ENCODE results near the gene CAPRIN2.

Gene CAPRIN2

DNA sequence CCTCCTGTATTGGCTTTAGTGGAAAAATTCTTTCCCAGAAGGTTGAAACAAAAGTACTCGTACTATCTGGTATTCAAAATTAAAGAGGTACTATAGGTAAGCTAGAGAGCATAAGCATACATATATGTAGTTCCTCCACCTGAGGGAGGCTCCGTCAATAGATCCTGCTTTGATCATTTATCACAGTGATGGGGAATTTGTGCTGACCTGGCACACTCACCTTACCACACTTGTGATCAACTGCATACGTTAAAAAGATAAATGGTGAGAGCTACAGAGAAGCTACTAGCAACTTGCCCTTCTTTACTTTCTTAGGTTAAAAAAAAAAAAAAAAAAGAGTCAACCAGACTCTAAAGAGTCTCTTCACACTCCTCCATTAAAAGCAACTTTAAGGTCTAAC, 2.5 kb downstream of the CAPRIN2 start:
- peaks cover 18% of the 10 kb centered on the region; the same call in 1 of the 2 replicates for H3K4me1 ChIP-seq (ENCODE audit: low read length)
- H3K79me2 ChIP-seq (ENCODE audit: low read length), result peaks cover 12% of the 10 kb centered on the region; the same call in 1 of the 2 replicates
- DNase-seq, result no peak
- H3K36me3 ChIP-seq (replicated peaks; ENCODE audit: insufficient read depth, low read length), result no peaks in the 10 kb centered on the region
- TF ChIP-seq EZH2phosphoT487 (IDR thresholded peaks at IDR 0.05; ENCODE audit: low read length), result no peak
- no peak for TF ChIP-seq EZH2 (optimal IDR thresholded peaks at IDR 0.05; ENCODE audit: low read depth, low read length)
- TF ChIP-seq CTCF (IDR thresholded peaks at IDR 0.05; ENCODE audit: low read length), result no peak
- no peaks in the 10 kb centered on the region for H3K9me3 ChIP-seq (replicated peaks; ENCODE audit: insufficient read depth, low read length)
- H3K9ac ChIP-seq (ENCODE audit: low read length), result peak overlapping the region; percentile 3; the same call in 1 of the 2 replicates
- no peaks in the 10 kb centered on the region for H3K27me3 ChIP-seq (replicated peaks; ENCODE audit: insufficient read depth, low read length)
- no peak overlapping the region for H3K4me3 ChIP-seq (ENCODE audit: low read length)
- peak overlapping the region; percentile 92; the same call in 1 of the 2 replicates for H3K4me2 ChIP-seq (ENCODE audit: low read depth, low read length)
- peaks cover 15% of the 10 kb centered on the region for H3F3A ChIP-seq (ENCODE audit: insufficient read depth, low read length)
- no peaks in the 10 kb centered on the region for H4K20me1 ChIP-seq (ENCODE audit: insufficient read depth, low read length)
- H3K27ac ChIP-seq (ENCODE audit: low read length), result peak overlapping the region; percentile 33; the same call in 1 of the 2 replicates
- H2AFZ ChIP-seq (ENCODE audit: low read length), result 0 out of 2 replicates have a peak overlapping the region, but pooled peaks have one; percentile 3
- no peaks in the 10 kb centered on the region for H3K9me2 ChIP-seq (replicated peaks; ENCODE audit: insufficient read depth, low read length)

- no peaks in the 10 kb centered on the region; the same call in 1 of the 2 replicates for H3F3A ChIP-seq (ENCODE audit: insufficient read depth, low read length)
- TF ChIP-seq EZH2 (optimal IDR thresholded peaks at IDR 0.05; ENCODE audit: low read depth, low read length), result no peak
- TF ChIP-seq CTCF (IDR thresholded peaks at IDR 0.05; ENCODE audit: low read length), result no peak
- TF ChIP-seq EZH2phosphoT487 (IDR thresholded peaks at IDR 0.05; ENCODE audit: low read length), result no peak
- H3K4me1 ChIP-seq (ENCODE audit: low read length), result peaks cover 4% of the 10 kb centered on the region; the same call in 1 of the 2 replicates
- H3K79me2 ChIP-seq (ENCODE audit: low read length), result peaks cover 4% of the 10 kb centered on the region; the same call in 1 of the 2 replicates
- H3K9me2 ChIP-seq (replicated peaks; ENCODE audit: insufficient read depth, low read length), result no peaks in the 10 kb centered on the region
- no peak overlapping the region for H3K4me2 ChIP-seq (ENCODE audit: low read depth, low read length)
- DNase-seq, result no peak
- no peak overlapping the region for H3K27ac ChIP-seq (ENCODE audit: low read length)
- no peak overlapping the region for H3K9ac ChIP-seq (ENCODE audit: low read length)
- H3K36me3 ChIP-seq (replicated peaks; ENCODE audit: insufficient read depth, low read length), result no peaks in the 10 kb centered on the region
- H3K4me3 ChIP-seq (ENCODE audit: low read length), result no peak overlapping the region
- no peaks in the 10 kb centered on the region for H3K27me3 ChIP-seq (replicated peaks; ENCODE audit: insufficient read depth, low read length)
- no peaks in the 10 kb centered on the region for H4K20me1 ChIP-seq (ENCODE audit: insufficient read depth, low read length)
- no peaks in the 10 kb centered on the region for H3K9me3 ChIP-seq (replicated peaks; ENCODE audit: insufficient read depth, low read length)
- H2AFZ ChIP-seq (ENCODE audit: low read length), result no peak overlapping the region
These were observed 6.6 kb downstream of the CAPRIN2 start for GRCh38 chr12:30748147-30748546.

- no peaks in the 10 kb centered on the region for H4K20me1 ChIP-seq (ENCODE audit: insufficient read depth, low read length)
- H3K4me3 ChIP-seq (ENCODE audit: low read length), result no peak overlapping the region
- no peaks in the 10 kb centered on the region for H3K9me2 ChIP-seq (replicated peaks; ENCODE audit: insufficient read depth, low read length)
- DNase-seq, result no peak
- no peaks in the 10 kb centered on the region for H3K9me3 ChIP-seq (replicated peaks; ENCODE audit: insufficient read depth, low read length)
- H3K27me3 ChIP-seq (replicated peaks; ENCODE audit: insufficient read depth, low read length), result no peaks in the 10 kb centered on the region
- no peaks in the 10 kb centered on the region for H3F3A ChIP-seq (ENCODE audit: insufficient read depth, low read length)
- H3K9ac ChIP-seq (ENCODE audit: low read length), result no peak overlapping the region
- H2AFZ ChIP-seq (ENCODE audit: low read length), result no peak overlapping the region
- no peaks in the 10 kb centered on the region for H3K4me1 ChIP-seq (ENCODE audit: low read length)
- no peak overlapping the region for H3K27ac ChIP-seq (ENCODE audit: low read length)
- H3K36me3 ChIP-seq (replicated peaks; ENCODE audit: insufficient read depth, low read length), result no peaks in the 10 kb centered on the region
- no peaks in the 10 kb centered on the region for H3K79me2 ChIP-seq (ENCODE audit: low read length)
- no peak overlapping the region for H3K4me2 ChIP-seq (ENCODE audit: low read depth, low read length)
- TF ChIP-seq EZH2 (optimal IDR thresholded peaks at IDR 0.05; ENCODE audit: low read depth, low read length) (no peak), CTCF (IDR thresholded peaks at IDR 0.05; ENCODE audit: low read length) (no peak), EZH2phosphoT487 (IDR thresholded peaks at IDR 0.05; ENCODE audit: low read length) (no peak)
These were observed 8.6 kb downstream of the CAPRIN2 start for GRCh38 chr12:30746190-30746589.
